Activated naive CD8-positive, alpha-beta T cell treated with anti-CD3 and anti-CD28 coated beads for 36 hours (primary cell): ENCODE results near the gene PCDHGB4. TPM values are rescaled to one million over a fixed set of nuclear protein-coding genes. Genes with fewer than 3 reads are reported as not detected.
"Not testable (repeated sequence)": the region's sequence is repeated elsewhere in the genome, so short reads cannot be mapped to it uniquely, and the experiment has no call there.

Source experiments
- DNase-seq: peaks from one replicate; pipeline ENCODE4 v3.0.0; 2021
- H3K27ac Mint-ChIP-seq: one replicate; pipeline ENCODE4 v1.8.0; 2022; ENCODE audit warnings: mild to moderate bottlenecking, moderate library complexity, mixed read lengths
- H3K27me3 Mint-ChIP-seq: one replicate; pipeline ENCODE4 v1.8.0; 2022; ENCODE audit warnings: mild to moderate bottlenecking, mixed read lengths
- H3K36me3 Mint-ChIP-seq: one replicate; pipeline ENCODE4 v1.8.0; 2021; ENCODE audit warnings: mild to moderate bottlenecking, mixed read lengths
- H3K4me1 Mint-ChIP-seq: one replicate; pipeline ENCODE4 v1.8.0; 2021; ENCODE audit warnings: mixed read lengths
- H3K4me3 Mint-ChIP-seq: one replicate; pipeline ENCODE4 v1.8.0; 2022; ENCODE audit warnings: mild to moderate bottlenecking, moderate library complexity, mixed read lengths
- H3K9me3 Mint-ChIP-seq: one replicate; pipeline ENCODE4 v1.8.0; 2022; ENCODE audit warnings: mixed read lengths
- total RNA-seq, 2 experiments: library from RNA; stranded (reverse); gene quantifications; one replicate each; pipeline ENCODE4 v1.2.3, GENCODE V29; 2021

PCDHGB4 gene
- total RNA-seq, 2 experiments from 2014 or later: not detected

DNA sequence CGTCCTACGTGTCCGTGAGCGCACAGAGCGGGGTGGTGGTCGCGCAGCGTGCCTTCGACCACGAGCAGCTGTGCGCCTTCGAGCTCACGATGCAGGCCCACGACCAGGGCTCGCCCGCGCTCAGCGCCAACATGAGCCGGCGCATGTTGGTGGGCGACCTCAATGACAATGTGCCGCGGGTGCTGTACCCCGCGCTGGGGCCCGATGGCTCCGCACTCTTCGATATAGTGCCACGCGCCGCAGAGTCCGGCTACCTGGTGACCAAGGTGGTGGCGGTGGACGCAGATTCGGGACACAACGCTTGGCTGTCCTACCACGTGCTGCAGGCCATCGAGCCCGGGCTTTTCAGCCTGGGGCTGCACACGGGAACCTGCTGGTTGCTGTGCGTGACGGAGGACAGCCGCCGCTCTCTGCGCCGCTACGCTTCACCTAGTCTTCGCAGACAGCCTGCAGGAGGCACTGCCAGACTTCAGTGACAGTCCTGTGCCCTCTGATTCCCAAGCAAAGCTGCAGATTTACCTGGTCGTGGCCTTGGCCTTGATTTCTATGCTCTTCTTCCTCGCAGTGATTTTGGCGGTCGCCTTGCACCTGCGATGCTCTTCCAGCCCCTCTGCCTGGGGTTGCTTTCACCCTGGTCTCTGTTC lies 40.4 kb downstream of the PCDHGB4 start:
- Mint-ChIP-seq H3K27ac (no peak overlapping the region), H3K27me3 (peaks cover 82% of the 10 kb centered on the region), H3K4me3 (no peak overlapping the region), H3K9me3 (peaks cover 28% of the 10 kb centered on the region), H3K36me3 (peaks cover 26% of the 10 kb centered on the region), H3K4me1 (peaks cover 6% of the 10 kb centered on the region)
- no peak for DNase-seq

DNA sequence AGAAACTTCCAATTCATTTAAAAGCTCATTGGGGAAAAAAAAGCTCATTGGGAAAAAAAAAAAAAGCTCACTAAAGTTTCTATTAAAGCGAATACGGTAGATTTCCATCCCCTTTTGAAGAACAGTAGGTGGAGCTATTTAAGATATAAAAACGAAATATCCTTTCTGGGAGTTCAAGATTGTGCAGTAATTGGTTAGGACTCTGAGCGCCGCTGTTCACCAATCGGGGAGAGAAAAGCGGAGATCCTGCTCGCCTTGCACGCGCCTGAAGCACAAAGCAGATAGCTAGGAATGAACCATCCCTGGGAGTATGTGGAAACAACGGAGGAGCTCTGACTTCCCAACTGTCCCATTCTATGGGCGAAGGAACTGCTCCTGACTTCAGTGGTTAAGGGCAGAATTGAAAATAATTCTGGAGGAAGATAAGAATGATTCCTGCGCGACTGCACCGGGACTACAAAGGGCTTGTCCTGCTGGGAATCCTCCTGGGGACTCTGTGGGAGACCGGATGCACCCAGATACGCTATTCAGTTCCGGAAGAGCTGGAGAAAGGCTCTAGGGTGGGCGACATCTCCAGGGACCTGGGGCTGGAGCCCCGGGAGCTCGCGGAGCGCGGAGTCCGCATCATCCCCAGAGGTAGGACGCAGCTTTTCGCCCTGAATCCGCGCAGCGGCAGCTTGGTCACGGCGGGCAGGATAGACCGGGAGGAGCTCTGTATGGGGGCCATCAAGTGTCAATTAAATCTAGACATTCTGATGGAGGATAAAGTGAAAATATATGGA lies 43.0 kb downstream of the PCDHGB4 start, which contains the start of gene PCDHGA12:
Gene PCDHGA12, plus strand, starts transcription at position 176 of the 782 bp plus-strand sequence. Its CDS starts 253 bp downstream, at position 429.
- peaks cover 28% of the 10 kb centered on the region for H3K9me3 Mint-ChIP-seq

DNA sequence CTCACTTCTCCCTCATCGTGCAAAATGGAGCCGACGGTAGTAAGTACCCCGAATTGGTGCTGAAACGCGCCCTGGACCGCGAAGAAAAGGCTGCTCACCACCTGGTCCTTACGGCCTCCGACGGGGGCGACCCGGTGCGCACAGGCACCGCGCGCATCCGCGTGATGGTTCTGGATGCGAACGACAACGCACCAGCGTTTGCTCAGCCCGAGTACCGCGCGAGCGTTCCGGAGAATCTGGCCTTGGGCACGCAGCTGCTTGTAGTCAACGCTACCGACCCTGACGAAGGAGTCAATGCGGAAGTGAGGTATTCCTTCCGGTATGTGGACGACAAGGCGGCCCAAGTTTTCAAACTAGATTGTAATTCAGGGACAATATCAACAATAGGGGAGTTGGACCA lies 43.8 kb downstream of the PCDHGB4 start:
- Mint-ChIP-seq H3K9me3 (peaks cover 28% of the 10 kb centered on the region), H3K4me1 (peaks cover 6% of the 10 kb centered on the region), H3K36me3 (peaks cover 26% of the 10 kb centered on the region), H3K27me3 (peaks cover 81% of the 10 kb centered on the region), H3K4me3 (peak overlapping the region; percentile 44), H3K27ac (no peak overlapping the region)
- DNase-seq: no peak

More for the DNA sequence above, 43.0 kb downstream of the PCDHGB4 start, which contains the start of gene PCDHGA12:
- Mint-ChIP-seq H3K4me3 (peak within 1 kb of the TSS; percentile 44), H3K36me3 (peaks cover 26% of the 10 kb centered on the region), H3K27ac (no peak within 1 kb of the TSS), H3K27me3 (peaks cover 85% of the 10 kb centered on the region), H3K4me1 (peaks cover 6% of the 10 kb centered on the region)
- DNase-seq: peak; percentile 38

DNA sequence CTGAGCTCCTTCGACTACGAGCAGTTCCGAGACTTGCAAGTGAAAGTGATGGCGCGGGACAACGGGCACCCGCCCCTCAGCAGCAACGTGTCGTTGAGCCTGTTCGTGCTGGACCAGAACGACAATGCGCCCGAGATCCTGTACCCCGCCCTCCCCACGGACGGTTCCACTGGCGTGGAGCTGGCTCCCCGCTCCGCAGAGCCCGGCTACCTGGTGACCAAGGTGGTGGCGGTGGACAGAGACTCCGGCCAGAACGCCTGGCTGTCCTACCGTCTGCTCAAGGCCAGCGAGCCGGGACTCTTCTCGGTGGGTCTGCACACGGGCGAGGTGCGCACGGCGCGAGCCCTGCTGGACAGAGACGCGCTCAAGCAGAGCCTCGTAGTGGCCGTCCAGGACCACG lies 44.8 kb downstream of the PCDHGB4 start:
- H3K4me1 Mint-ChIP-seq, DNase-seq, H3K27ac Mint-ChIP-seq, H3K4me3 Mint-ChIP-seq: not testable (repeated sequence)
- Mint-ChIP-seq H3K9me3 (peaks cover 29% of the 10 kb centered on the region), H3K27me3 (peaks cover 75% of the 10 kb centered on the region), H3K36me3 (peaks cover 26% of the 10 kb centered on the region)

DNA sequence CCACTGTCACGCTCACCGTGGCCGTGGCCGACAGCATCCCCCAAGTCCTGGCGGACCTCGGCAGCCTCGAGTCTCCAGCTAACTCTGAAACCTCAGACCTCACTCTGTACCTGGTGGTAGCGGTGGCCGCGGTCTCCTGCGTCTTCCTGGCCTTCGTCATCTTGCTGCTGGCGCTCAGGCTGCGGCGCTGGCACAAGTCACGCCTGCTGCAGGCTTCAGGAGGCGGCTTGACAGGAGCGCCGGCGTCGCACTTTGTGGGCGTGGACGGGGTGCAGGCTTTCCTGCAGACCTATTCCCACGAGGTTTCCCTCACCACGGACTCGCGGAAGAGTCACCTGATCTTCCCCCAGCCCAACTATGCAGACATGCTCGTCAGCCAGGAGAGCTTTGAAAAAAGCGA lies 45.2 kb downstream of the PCDHGB4 start:
- H3K4me3 Mint-ChIP-seq, DNase-seq, H3K27ac Mint-ChIP-seq, H3K4me1 Mint-ChIP-seq: not testable (repeated sequence)
- Mint-ChIP-seq H3K9me3 (peaks cover 29% of the 10 kb centered on the region), H3K36me3 (peaks cover 26% of the 10 kb centered on the region), H3K27me3 (peaks cover 73% of the 10 kb centered on the region)

DNA sequence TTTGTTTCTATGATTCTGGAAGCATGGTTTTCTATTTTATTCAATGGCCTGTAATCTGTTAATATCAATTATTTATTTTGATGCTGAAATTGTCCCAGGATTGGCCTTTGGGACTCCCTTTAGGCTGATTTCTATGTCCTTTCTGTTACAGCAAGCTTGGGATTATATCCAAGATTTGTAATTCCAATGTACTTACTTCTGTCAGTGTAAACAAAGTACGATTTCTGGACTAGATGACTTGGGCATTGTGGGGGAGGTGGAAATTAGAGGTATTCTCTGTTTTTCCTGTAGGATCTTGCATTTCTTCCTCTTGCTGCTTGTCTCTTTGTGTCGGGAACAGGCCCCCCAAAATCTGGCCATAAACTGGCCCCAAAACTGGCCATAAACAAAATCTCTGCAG lies 46.5 kb downstream of the PCDHGB4 start:
- Mint-ChIP-seq H3K27ac (no peak overlapping the region), H3K9me3 (peaks cover 25% of the 10 kb centered on the region), H3K4me3 (no peak overlapping the region), H3K4me1 (peaks cover 6% of the 10 kb centered on the region), H3K36me3 (peaks cover 22% of the 10 kb centered on the region), H3K27me3 (peaks cover 64% of the 10 kb centered on the region)
- DNase-seq: no peak

DNA sequence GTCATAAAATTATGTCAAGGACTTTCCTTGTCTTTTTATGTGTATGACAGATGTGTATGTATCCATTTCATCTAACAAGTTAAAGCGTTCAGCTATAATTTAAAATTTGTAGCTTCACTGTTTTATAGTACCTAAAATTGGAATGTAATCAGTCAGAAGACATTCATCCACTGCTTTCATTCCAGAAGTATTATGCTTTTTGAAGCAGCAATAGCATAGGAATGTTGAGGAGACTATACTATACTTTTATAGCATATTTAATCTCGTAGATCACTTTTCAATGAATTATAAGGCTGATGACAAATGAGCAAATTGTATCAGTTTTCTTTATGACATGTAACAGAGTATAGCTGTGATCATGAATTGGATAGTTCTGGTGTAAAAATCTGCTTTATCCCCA lies 49.7 kb downstream of the PCDHGB4 start:
- Mint-ChIP-seq H3K9me3 (peaks cover 18% of the 10 kb centered on the region), H3K4me1 (no peaks in the 10 kb centered on the region), H3K27ac (no peak overlapping the region), H3K36me3 (peaks cover 6% of the 10 kb centered on the region), H3K4me3 (no peak overlapping the region), H3K27me3 (peaks cover 44% of the 10 kb centered on the region)
- DNase-seq: no peak

DNA sequence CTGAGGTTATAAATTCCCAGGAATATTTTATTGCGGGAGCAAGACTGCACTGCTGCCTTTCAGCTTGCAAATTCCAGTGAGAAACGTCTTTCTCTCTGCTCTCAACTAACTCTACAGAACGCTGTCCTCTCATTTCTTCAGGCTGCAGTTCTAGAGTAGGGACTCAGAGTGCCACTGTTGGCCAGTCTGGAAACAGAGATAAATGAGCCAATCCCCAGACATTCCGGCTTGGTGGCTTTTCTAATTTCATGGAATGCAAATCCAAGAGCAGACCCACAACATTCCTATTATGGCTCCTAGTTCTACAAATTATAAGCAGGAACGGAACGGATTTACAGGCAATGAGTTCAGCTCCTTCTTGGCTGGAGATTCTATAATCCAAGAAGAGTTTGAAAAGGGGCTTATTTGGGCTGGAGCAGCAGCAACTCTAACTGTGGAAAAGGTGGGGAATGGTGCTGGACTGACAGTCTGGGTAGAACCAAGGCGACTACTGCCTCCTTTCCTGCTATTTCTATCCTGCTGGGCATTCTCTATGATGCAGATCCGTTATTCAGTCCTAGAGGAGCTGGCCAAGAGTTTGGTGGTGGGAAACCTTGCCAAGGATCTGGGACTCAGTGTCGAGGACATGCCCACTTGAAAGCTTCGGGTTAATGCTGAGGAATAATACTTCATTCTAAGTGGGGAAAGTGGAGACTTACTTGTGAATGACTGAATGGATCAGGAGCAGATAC lies 52.1 kb downstream of the PCDHGB4 start:
- H3K9me3 Mint-ChIP-seq: peaks cover 10% of the 10 kb centered on the region
- no peaks in the 10 kb centered on the region for H3K36me3 Mint-ChIP-seq
- no peak for DNase-seq
- H3K4me3 Mint-ChIP-seq: no peak overlapping the region
- peaks cover 27% of the 10 kb centered on the region for H3K27me3 Mint-ChIP-seq
- no peaks in the 10 kb centered on the region for H3K4me1 Mint-ChIP-seq
- H3K27ac Mint-ChIP-seq: no peak overlapping the region

Other genes starting within 250 kb of the PCDHGB4 start
- not detected for gene PCDHB6, start 237.6 kb upstream of the PCDHGB4 start, total RNA-seq
- not detected for gene PCDHB7, start 215.1 kb upstream of the PCDHGB4 start, total RNA-seq
- gene PCDHB8, start 209.9 kb upstream of the PCDHGB4 start, total RNA-seq: not detected
- gene PCDHB16, start 205.3 kb upstream of the PCDHGB4 start, total RNA-seq: not detected
- not detected for gene PCDHB9, start 200.5 kb upstream of the PCDHGB4 start, total RNA-seq
- not detected for gene PCDHB10, start 195.3 kb upstream of the PCDHGB4 start, total RNA-seq
- gene PCDHB11, start 188.1 kb upstream of the PCDHGB4 start, total RNA-seq: not detected
- not detected for gene PCDHB12, start 179.0 kb upstream of the PCDHGB4 start, total RNA-seq
- gene PCDHB13, start 173.8 kb upstream of the PCDHGB4 start, total RNA-seq: not detected
- not detected for gene PCDHB14, start 164.4 kb upstream of the PCDHGB4 start, total RNA-seq
- not detected for gene PCDHB15, start 142.3 kb upstream of the PCDHGB4 start, total RNA-seq
- under 1 TPM in 1 of 2 experiments, not detected in 1; 0.21 TPM for gene SLC25A2, start 83.6 kb upstream of the PCDHGB4 start, total RNA-seq
- 10 to 100 TPM; 60.4 to 60.5 TPM for gene TAF7, start 66.9 kb upstream of the PCDHGB4 start, total RNA-seq
- not detected for gene PCDHGA1, start 57.2 kb upstream of the PCDHGB4 start, total RNA-seq
- not detected for gene PCDHGA2, start 48.9 kb upstream of the PCDHGB4 start, total RNA-seq
- gene PCDHGA3, start 43.9 kb upstream of the PCDHGB4 start, total RNA-seq: not detected
- gene PCDHGB1, start 37.6 kb upstream of the PCDHGB4 start, total RNA-seq: not detected
- under 1 TPM in 1 of 2 experiments, not detected in 1; 0.12 TPM for gene PCDHGA4, start 32.7 kb upstream of the PCDHGB4 start, total RNA-seq
- under 1 TPM in 1 of 2 experiments, not detected in 1; 0.10 TPM for gene PCDHGB2, start 27.7 kb upstream of the PCDHGB4 start, total RNA-seq
- under 1 TPM in 1 of 2 experiments, not detected in 1; 0.06 TPM for gene PCDHGA5, start 23.5 kb upstream of the PCDHGB4 start, total RNA-seq
- gene PCDHGB3, start 17.5 kb upstream of the PCDHGB4 start, total RNA-seq: not detected
- gene PCDHGA6, start 13.8 kb upstream of the PCDHGB4 start, total RNA-seq: under 1 TPM; 0.08 TPM
- gene PCDHGA7, start 5.0 kb upstream of the PCDHGB4 start, total RNA-seq: not detected
- not detected for gene PCDHGA8, start 4.9 kb downstream of the PCDHGB4 start, total RNA-seq
- gene PCDHGB5, start 10.2 kb downstream of the PCDHGB4 start, total RNA-seq: under 1 TPM; 0.16 to 0.26 TPM
- not detected for gene PCDHGA9, start 15.1 kb downstream of the PCDHGB4 start, total RNA-seq
- gene PCDHGB6, start 20.3 kb downstream of the PCDHGB4 start, total RNA-seq: not detected
- under 1 TPM in 1 of 2 experiments, not detected in 1; 0.06 TPM for gene PCDHGA10, start 25.3 kb downstream of the PCDHGB4 start, total RNA-seq
- gene PCDHGB7, start 30.0 kb downstream of the PCDHGB4 start, total RNA-seq: not detected
- under 1 TPM in 1 of 2 experiments, not detected in 1; 0.06 TPM for gene PCDHGA11, start 33.4 kb downstream of the PCDHGB4 start, total RNA-seq
- under 1 TPM in 1 of 2 experiments, not detected in 1; 0.08 TPM for gene PCDHGA12, start 42.8 kb downstream of the PCDHGB4 start, total RNA-seq
- gene PCDHGC3, start 88.3 kb downstream of the PCDHGB4 start, total RNA-seq: under 1 TPM in 1 of 2 experiments, not detected in 1; 0.33 TPM
- gene PCDHGC4, start 97.3 kb downstream of the PCDHGB4 start, total RNA-seq: not detected
- gene PCDHGC5, start 101.4 kb downstream of the PCDHGB4 start, total RNA-seq: not detected
- gene DIAPH1, start 231.3 kb downstream of the PCDHGB4 start, total RNA-seq: 100 to 1,000 TPM; 214 to 220 TPM
- 10 to 100 TPM; 83.4 to 84.6 TPM for gene HDAC3, start 249.2 kb downstream of the PCDHGB4 start, total RNA-seq
- gene RELL2, start 249.3 kb downstream of the PCDHGB4 start, total RNA-seq: 10 to 100 TPM; 26.8 to 27.3 TPM